ENCODE results near the gene SP7. TPM values are rescaled to one million over a fixed set of nuclear protein-coding genes. Genes with fewer than 3 reads are reported as not detected.
"Not testable (repeated sequence)": the region's sequence is repeated elsewhere in the genome, so short reads cannot be mapped to it uniquely, and the experiment has no call there.

The SP7 gene
- total RNA-seq, 1 donor from 2014 or later = 0.22 TPM

DNA sequence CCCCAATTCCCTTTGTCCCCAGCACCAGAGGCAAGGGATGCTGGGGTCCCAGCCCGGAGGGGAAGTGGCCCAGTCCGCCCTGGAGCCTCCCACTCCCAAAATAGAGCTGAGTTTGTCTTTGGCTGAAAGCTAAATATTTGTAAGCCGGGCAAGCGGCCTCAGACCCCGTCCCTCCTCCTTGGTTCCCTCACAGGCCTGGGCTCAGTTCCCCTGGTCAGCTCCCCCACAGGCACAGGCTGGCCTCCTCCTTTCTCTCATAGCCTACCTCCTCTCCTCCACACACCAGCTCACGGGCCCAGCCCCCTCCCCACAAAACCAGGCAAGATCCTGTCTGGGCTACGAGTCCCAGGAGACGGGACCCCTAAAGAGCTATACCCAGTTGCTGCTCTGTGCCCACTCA is 1.3 kb downstream of the SP7 start:
- H3K36me3 Mint-ChIP-seq = no peaks in the 10 kb centered on the region
- H3K27ac Mint-ChIP-seq = no peak overlapping the region
- H3K4me3 Mint-ChIP-seq = no peak overlapping the region
- peaks cover 46% of the 10 kb centered on the region for H3K27me3 Mint-ChIP-seq
- H3K9me3 Mint-ChIP-seq = no peaks in the 10 kb centered on the region
- H3K4me1 Mint-ChIP-seq (ENCODE audit: unreplicated experiment) = peaks cover 13% of the 10 kb centered on the region
- no peak for DNase-seq (ENCODE audit: extremely low spot score, unreplicated experiment)
- TF ChIP-seq CTCF (conservative IDR thresholded peaks at IDR 0.05) = no peak

- Mint-ChIP-seq H3K9me3 (no peaks in the 10 kb centered on the region), H3K4me3 (no peak overlapping the region), H3K27me3 (peaks cover 50% of the 10 kb centered on the region), H3K4me1 (ENCODE audit: unreplicated experiment) (peaks cover 12% of the 10 kb centered on the region), H3K27ac (no peak overlapping the region), H3K36me3 (no peaks in the 10 kb centered on the region)
- no peak for TF ChIP-seq CTCF (conservative IDR thresholded peaks at IDR 0.05)
- DNase-seq (ENCODE audit: extremely low spot score, unreplicated experiment) = no peak
Measured at GRCh38 chr12:53333845-53334244, 2.3 kb downstream of the SP7 start.

- Mint-ChIP-seq H3K27me3 (peaks cover 49% of the 10 kb centered on the region), H3K9me3 (no peaks in the 10 kb centered on the region), H3K4me3 (no peak overlapping the region), H3K36me3 (no peaks in the 10 kb centered on the region), H3K4me1 (ENCODE audit: unreplicated experiment) (peaks cover 12% of the 10 kb centered on the region), H3K27ac (no peak overlapping the region)
- no peak for DNase-seq (ENCODE audit: extremely low spot score, unreplicated experiment)
- TF ChIP-seq CTCF (conservative IDR thresholded peaks at IDR 0.05) = no peak
Measured at GRCh38 chr12:53333289-53333688, 2.9 kb downstream of the SP7 start.

DNA sequence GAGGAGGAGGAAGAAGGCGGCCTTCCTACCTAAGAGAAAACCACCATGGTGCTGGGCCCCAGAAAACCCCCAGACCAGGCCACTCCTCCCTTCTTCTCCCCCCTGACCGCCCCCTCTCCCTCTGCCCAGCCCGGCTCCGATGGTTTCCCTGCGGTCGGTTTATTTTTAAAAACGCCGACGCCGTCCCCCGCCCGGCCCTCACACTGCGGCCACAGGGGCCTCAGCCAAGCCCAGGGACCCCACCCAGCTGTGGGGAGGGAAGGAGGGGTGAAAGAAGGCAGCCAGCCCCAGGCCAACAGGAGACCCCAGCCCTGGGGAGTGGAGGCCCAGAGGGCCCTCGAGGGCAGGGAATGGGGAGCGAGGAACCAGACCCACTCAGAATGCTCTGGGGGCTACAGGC is 3.4 kb downstream of the SP7 start:
- H3K27me3 Mint-ChIP-seq = peaks cover 47% of the 10 kb centered on the region

DNA sequence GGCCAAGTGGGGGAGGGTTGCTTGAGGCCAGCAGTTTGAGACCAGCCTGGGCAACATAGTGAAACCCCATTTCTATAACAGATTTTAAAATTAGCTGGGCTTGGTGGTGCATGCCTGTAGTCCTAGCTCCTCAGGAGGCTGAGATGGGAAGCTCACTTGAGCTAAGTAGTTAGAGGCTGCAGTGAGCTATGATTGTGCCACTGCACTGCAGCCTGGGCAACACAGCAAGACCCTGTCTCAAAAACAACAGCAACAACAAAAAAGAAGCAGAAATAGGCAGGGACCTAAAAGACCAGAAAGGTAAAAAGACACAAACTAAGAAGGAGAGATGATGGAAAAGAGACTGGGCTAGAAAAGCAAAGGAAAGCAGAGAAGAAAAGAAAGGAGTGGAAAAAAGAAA is 3.8 kb downstream of the SP7 start:
- H3K4me3 Mint-ChIP-seq; DNase-seq (ENCODE audit: extremely low spot score, unreplicated experiment); H3K9me3 Mint-ChIP-seq; H3K36me3 Mint-ChIP-seq: not testable (repeated sequence)
- Mint-ChIP-seq H3K27ac (peak overlapping the region; percentile 35), H3K27me3 (peaks cover 48% of the 10 kb centered on the region), H3K4me1 (ENCODE audit: unreplicated experiment) (peaks cover 18% of the 10 kb centered on the region)

More for the DNA sequence above, 3.4 kb downstream of the SP7 start:
- no peaks in the 10 kb centered on the region for H3K9me3 Mint-ChIP-seq
- H3K4me1 Mint-ChIP-seq (ENCODE audit: unreplicated experiment) = peaks cover 14% of the 10 kb centered on the region
- DNase-seq (ENCODE audit: extremely low spot score, unreplicated experiment) = no peak
- no peaks in the 10 kb centered on the region for H3K36me3 Mint-ChIP-seq
- peak overlapping the region; percentile 35 for H3K27ac Mint-ChIP-seq
- no peak overlapping the region for H3K4me3 Mint-ChIP-seq
- TF ChIP-seq CTCF (conservative IDR thresholded peaks at IDR 0.05) = no peak

DNA sequence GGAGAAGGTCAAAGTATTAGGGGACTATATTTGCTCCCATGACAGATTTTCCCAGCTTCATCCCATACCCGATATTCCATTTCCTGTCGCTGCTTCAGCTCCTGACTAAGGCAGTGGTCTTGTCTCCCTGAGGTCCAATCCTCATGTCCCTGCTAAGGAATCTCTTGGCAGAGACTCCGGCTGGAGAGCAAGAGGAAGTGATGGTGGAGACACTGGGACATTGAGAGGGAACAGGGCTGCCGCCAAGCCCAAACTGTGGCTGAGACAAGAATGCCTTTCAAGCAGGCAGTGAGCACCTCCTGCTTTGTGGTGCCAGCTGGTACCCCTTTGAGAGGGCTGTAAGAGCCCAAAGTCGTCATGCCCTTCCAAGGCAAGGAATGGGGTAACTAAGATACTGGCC is 5.5 kb downstream of the SP7 start:
- DNase-seq (ENCODE audit: extremely low spot score, unreplicated experiment) = no peak
- Mint-ChIP-seq H3K4me1 (ENCODE audit: unreplicated experiment) (peaks cover 20% of the 10 kb centered on the region), H3K27me3 (peaks cover 51% of the 10 kb centered on the region)

More for the DNA sequence above, 5.5 kb downstream of the SP7 start:
- TF ChIP-seq CTCF (conservative IDR thresholded peaks at IDR 0.05) = no peak
- Mint-ChIP-seq H3K9me3 (no peaks in the 10 kb centered on the region), H3K4me3 (no peak overlapping the region), H3K27ac (no peak overlapping the region), H3K36me3 (no peaks in the 10 kb centered on the region)

Data from type B pancreatic cell (in vitro differentiated cells).